PC-3 (cell line): ENCODE results near the gene BIVM. TPM values are rescaled to one million over a fixed set of nuclear protein-coding genes. Genes with fewer than 3 reads are reported as not detected.

Source experiments
- ATAC-seq: fragments of 200-7000 bp; cut with Tn5 transposase; 2 replicates; pipeline ENCODE4 v1.9.1; 2020; ENCODE audit warnings: mild to moderate bottlenecking, moderate library complexity
- BruUV-seq: library from RNA; stranded (reverse); fragments of 400-500 nt; replicated peaks from 2 replicates; lab custom pipeline; 2021; lab: Mats Ljungman, UMichigan
- CTCF ChIA-PET: fragments of 300-600 bp; sonication (Branson Sonifier 250); formaldehyde crosslinking; loops from one replicate; lab custom pipeline; 2022; ENCODE audit warnings: antibody characterized with exemption; lab: Charles Lee
- POLR2A ChIA-PET: fragments of 300-600 bp; sonication (Branson Sonifier 250); formaldehyde crosslinking; loops from one replicate; lab custom pipeline; 2022; ENCODE audit warnings: antibody characterized with exemption; ENCODE audit not compliant: unreplicated experiment; lab: Charles Lee
- DNase-seq: peaks from one replicate; pipeline ENCODE4 v3.0.0-alpha.2; 2015
- H2AFZ ChIP-seq: fragments of 300-600 bp; sonication (generic); 2 replicates; pipeline ENCODE4 v1.6.0; 2016; ENCODE audit warnings: antibody characterized with exemption, low read length
- H3F3A ChIP-seq: fragments of 300-600 bp; sonication (generic); one replicate; pipeline ENCODE4 v1.6.0; 2017; ENCODE audit warnings: antibody characterized with exemption, low read length, control low read depth, mild to moderate bottlenecking; ENCODE audit not compliant: unreplicated experiment
- H3K27ac ChIP-seq: fragments of 300-600 bp; sonication (generic); 2 replicates; pipeline ENCODE4 v1.5.1; 2016; ENCODE audit warnings: mild to moderate bottlenecking, low read length
- H3K27me3 ChIP-seq: fragments of 300-600 bp; sonication (generic); 2 replicates; pipeline ENCODE4 v1.6.1; 2016; ENCODE audit warnings: low read length, mixed read lengths
- H3K36me3 ChIP-seq: fragments of 300-600 bp; sonication (generic); 2 replicates; pipeline ENCODE4 v1.6.1; 2016; ENCODE audit warnings: low read depth, mixed run types, low read length, mixed read lengths
- H3K4me1 ChIP-seq: fragments of 300-600 bp; sonication (generic); 2 replicates; pipeline ENCODE4 v1.5.1; 2016; ENCODE audit warnings: low read length; ENCODE audit not compliant: insufficient read depth
- H3K4me2 ChIP-seq: fragments of 300-600 bp; sonication (generic); 2 replicates; pipeline ENCODE4 v1.6.0; 2016; ENCODE audit warnings: low read length
- H3K4me3 ChIP-seq: fragments of 300-600 bp; sonication (generic); 2 replicates; pipeline ENCODE4 v1.5.1; 2016; ENCODE audit warnings: mild to moderate bottlenecking, low read length, mixed read lengths
- H3K79me2 ChIP-seq: fragments of 300-600 bp; sonication (generic); 2 replicates; pipeline ENCODE4 v1.6.1; 2017; ENCODE audit warnings: low read length, mixed read lengths
- H3K9ac ChIP-seq: fragments of 300-600 bp; sonication (generic); 2 replicates; pipeline ENCODE4 v1.6.0; 2016; ENCODE audit warnings: mild to moderate bottlenecking, low read length
- H3K9me2 ChIP-seq: fragments of 300-600 bp; sonication (generic); replicated peaks from 2 replicates; pipeline ENCODE4 v1.6.1; 2016; ENCODE audit warnings: mixed run types, low read length, mixed read lengths
- H3K9me3 ChIP-seq: fragments of 300-600 bp; sonication (generic); 2 replicates; pipeline ENCODE4 v1.6.1; 2016; ENCODE audit warnings: low read length, mixed read lengths
- H4K20me1 ChIP-seq: fragments of 300-600 bp; sonication (generic); 2 replicates; pipeline ENCODE4 v1.6.1; 2016; ENCODE audit warnings: low read length, mixed read lengths
- CTCF ChIP-seq: fragments of 300-600 bp; sonication (generic); conservative IDR thresholded peaks from 2 replicates; pipeline ENCODE4 v1.5.1; 2017; ENCODE audit warnings: antibody characterized with exemption, low read depth, mild to moderate bottlenecking, low read length
- EZH2 ChIP-seq: fragments of 300-600 bp; sonication (generic); IDR thresholded peaks from one replicate; pipeline ENCODE4 v1.6.1; 2017; ENCODE audit warnings: antibody characterized with exemption, mild to moderate bottlenecking, low read length; ENCODE audit not compliant: unreplicated experiment
- EZH2phosphoT487 ChIP-seq: fragments of 300-600 bp; sonication (generic); IDR thresholded peaks from 2 replicates; pipeline ENCODE4 v1.6.1; 2018; ENCODE audit warnings: mild to moderate bottlenecking, antibody characterized with exemption, low read length, borderline replicate concordance
- intact Hi-C: fragments of 100-400 bp; cut with micrococcal nuclease; formaldehyde crosslinking; loops from 2 replicates; pipeline ENCODE4 v1.9.0; 2023
- total RNA-seq: library from RNA; depleted of rRNA; stranded (reverse); fragments of >200 nt; gene quantifications from 2 replicates; pipeline ENCODE4 v1.2.3, GENCODE V29; 2014

BIVM gene
- total RNA-seq, 1 experiment from 2014 or later, result 6.7 TPM

GRCh38 chr13:102854675-102855074, 55.8 kb downstream of the BIVM start:
- no TSS peak for BruUV-seq
- H3K27ac ChIP-seq, result no peak overlapping the region
- no peaks in the 10 kb centered on the region for H3K9me2 ChIP-seq
- no peak overlapping the region for H3K4me3 ChIP-seq
- POLR2A ChIA-PET, result no interaction called here
- H3K4me1 ChIP-seq, result no peaks in the 10 kb centered on the region
- H3K27me3 ChIP-seq, result no peaks in the 10 kb centered on the region
- no peak overlapping the region for H2AFZ ChIP-seq
- H4K20me1 ChIP-seq, result no peaks in the 10 kb centered on the region
- intact Hi-C loops, result no loop called here
- H3K4me2 ChIP-seq, result no peak overlapping the region
- no peak for TF ChIP-seq EZH2phosphoT487
- TF ChIP-seq EZH2, result no peak
- TF ChIP-seq CTCF, result no peak
- no peaks in the 10 kb centered on the region for H3K9me3 ChIP-seq
- no peaks in the 10 kb centered on the region for H3F3A ChIP-seq
- CTCF ChIA-PET, result no interaction called here
- ATAC-seq (no peak), DNase-seq (no peak)
- no peak overlapping the region for H3K9ac ChIP-seq
- H3K79me2 ChIP-seq, result no peaks in the 10 kb centered on the region
- peaks cover 5% of the 10 kb centered on the region for H3K36me3 ChIP-seq

- Histone ChIP-seq H4K20me1 (no peaks in the 10 kb centered on the region), H3K9me3 (no peaks in the 10 kb centered on the region), H3K9me2 (no peaks in the 10 kb centered on the region), H3K36me3 (peaks cover 10% of the 10 kb centered on the region), H3K4me2 (no peak overlapping the region), H3K9ac (no peak overlapping the region), H3K27ac (no peak overlapping the region), H3K27me3 (no peaks in the 10 kb centered on the region), H3K4me1 (no peaks in the 10 kb centered on the region), H2AFZ (no peak overlapping the region), H3K4me3 (no peak overlapping the region), H3K79me2 (no peaks in the 10 kb centered on the region), H3F3A (no peaks in the 10 kb centered on the region)
- ChIA-PET CTCF (no interaction called here), POLR2A (no interaction called here)
- TF ChIP-seq EZH2phosphoT487 (no peak), CTCF (no peak), EZH2 (no peak)
- ATAC-seq, result no peak
- no peak for DNase-seq
- no TSS peak for BruUV-seq
- intact Hi-C loops, result no loop called here
Measured at GRCh38 chr13:102856557-102856956, 57.6 kb downstream of the BIVM start.

GRCh38 chr13:102862624-102863210, 63.8 kb downstream of the BIVM start:
- Histone ChIP-seq H3K4me1 (no peaks in the 10 kb centered on the region), H3K4me3 (no peak overlapping the region), H3K79me2 (no peaks in the 10 kb centered on the region), H3K9me3 (no peaks in the 10 kb centered on the region), H3K27me3 (no peaks in the 10 kb centered on the region), H3K9ac (no peak overlapping the region), H3K27ac (no peak overlapping the region), H3K9me2 (no peaks in the 10 kb centered on the region), H4K20me1 (no peaks in the 10 kb centered on the region), H3K36me3 (peaks cover 20% of the 10 kb centered on the region; the same call in 1 of the 2 replicates), H3K4me2 (no peak overlapping the region), H2AFZ (no peak overlapping the region), H3F3A (no peaks in the 10 kb centered on the region)
- intact Hi-C loops, result no loop called here
- ChIA-PET POLR2A (no interaction called here), CTCF (no interaction called here)
- no peak for TF ChIP-seq EZH2
- ATAC-seq, result no peak
- BruUV-seq, result TSS peak; percentile 61
- DNase-seq, result no peak
